Activated naive CD4-positive, alpha-beta T cell treated with anti-CD3 and anti-CD28 coated beads, Interleukin-2, amount 50 U/mL, for 16 hours (primary cell): ENCODE measurements around the gene SEC14L1.

Experiments used
- DNase-seq: peaks from one replicate; pipeline ENCODE4 v3.0.0-alpha.2; 2020

Gene SEC14L1

DNA sequence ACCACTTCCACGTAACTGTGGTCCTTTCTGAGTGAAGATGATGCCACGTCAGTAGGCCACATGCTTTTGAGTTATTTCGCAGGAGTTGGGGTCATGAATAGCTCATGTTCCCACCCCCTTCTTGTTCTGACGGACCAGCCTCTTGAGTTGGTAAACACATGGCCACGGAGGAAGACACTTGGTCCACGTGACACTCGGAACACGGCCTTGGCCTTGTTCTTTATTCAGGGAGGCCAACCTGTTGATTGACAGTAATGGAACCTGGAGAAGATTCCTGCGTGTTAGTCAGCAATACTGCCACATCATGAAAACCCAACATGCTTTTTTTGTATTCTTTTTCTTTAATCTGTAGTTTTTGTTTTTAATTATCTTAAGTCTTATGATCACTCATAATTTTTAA is 56.3 kb downstream of the SEC14L1 start:
- no peak for DNase-seq

DNA sequence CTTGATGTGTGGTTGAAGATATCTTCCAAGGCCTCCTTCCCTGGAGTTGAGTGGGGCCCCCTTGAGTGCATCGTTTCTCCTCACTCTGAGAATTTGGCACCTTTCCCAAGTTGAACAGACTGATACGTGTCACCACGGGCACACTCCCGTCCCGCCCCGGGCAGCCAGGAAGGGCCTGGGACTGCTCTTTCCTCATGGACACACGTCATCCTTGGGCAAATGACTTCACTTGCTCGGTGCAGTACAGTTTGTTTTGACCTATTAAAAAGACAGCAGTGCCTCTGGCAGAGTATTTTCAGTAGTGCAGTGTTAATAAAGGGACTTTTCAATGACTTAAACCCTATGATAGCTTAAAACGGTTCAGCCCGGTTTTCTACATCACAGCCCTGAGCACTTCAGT is 59.9 kb downstream of the SEC14L1 start:
- no peak for DNase-seq

DNA sequence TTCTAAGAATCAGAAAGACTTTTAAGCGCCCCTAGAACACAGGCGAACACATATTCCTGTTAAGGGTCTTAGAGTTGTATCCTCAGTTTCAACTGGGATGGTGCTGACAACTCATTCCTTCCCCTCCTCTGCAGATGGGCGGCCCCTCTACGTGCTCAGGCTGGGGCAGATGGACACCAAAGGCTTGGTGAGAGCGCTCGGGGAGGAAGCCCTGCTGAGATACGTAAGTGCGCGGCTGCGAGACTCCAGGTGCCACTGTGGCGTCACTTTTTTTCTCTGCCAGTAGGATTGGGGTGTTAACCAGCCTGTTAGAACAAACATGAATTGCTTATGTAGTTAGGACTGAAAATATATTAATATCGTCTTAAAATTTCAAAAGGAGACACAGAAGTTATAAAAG is 62.7 kb downstream of the SEC14L1 start:
- no peak for DNase-seq

DNA sequence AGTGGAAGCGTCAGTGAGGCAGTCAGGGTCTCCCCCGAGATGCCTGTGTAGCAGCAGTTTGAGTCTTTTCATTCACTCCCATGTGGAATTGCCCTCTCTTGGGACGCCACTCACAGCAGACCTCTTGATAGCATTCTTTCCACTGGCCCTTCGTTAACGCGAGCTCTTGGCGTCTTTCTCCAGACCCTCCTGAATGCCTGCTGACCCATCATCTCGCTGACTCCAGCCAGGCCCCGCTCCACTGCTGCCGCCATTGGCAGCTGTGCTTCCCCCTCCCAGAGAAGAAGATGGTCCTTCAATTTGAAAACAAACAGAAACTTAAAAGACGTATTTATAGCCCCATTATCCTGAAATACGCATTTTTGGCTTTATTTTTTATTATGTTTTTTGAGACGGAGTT is 63.1 kb downstream of the SEC14L1 start:
- no peak for DNase-seq

DNA sequence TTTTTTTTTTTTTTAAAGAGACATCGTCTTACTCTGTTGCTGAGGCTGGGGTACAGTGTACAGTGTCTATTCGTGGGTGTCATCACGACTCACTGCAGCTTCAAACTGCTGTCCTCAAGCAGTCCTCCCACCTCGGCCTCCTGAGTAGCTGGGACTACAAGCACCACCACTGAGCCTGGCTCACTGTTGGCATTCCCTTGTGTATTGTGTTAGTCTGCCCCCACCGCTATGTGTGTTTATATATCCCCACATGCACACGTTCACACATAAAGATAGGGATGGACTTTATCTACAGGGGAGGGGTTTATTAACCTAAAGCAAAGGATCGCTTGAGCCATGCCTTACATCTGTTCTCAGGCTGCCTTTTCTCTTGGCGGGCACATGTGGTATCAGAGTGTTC is 63.8 kb downstream of the SEC14L1 start:
- DNase-seq, result no peak

DNA sequence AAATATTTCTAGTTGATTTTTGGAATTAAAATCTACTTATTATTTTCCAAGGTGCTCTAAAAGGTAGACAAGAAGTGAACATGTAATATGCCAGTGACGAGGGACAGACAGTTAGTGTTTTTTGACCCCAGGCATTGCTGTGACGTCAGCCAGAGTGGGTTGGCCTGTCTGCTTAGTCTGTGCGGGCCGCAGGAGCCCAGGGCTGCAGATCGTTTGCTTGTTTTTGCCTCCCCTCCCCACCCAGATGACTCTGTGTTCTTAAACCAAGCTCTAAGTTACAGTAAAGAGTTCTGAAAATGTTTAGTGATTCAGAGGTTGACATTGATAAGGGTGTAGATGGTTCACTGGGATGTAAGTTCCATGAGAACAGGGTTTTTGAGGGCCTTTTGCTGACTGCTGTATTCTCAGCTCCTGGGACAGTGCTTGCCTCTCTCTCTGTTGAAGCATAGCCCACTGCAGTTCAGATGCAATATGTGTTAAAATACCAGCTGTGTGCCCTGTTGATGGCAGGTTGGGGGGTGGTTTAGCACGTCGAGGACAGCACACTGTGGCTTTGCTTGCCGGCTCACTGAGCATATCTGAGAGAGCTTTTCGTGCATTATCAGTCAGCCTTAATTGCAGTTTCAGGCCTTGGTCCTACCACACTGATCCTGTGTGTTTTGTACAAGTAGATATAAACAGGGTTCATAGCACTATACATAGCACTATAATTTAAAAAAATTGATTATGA is 64.8 kb downstream of the SEC14L1 start:
- no peak for DNase-seq

DNA sequence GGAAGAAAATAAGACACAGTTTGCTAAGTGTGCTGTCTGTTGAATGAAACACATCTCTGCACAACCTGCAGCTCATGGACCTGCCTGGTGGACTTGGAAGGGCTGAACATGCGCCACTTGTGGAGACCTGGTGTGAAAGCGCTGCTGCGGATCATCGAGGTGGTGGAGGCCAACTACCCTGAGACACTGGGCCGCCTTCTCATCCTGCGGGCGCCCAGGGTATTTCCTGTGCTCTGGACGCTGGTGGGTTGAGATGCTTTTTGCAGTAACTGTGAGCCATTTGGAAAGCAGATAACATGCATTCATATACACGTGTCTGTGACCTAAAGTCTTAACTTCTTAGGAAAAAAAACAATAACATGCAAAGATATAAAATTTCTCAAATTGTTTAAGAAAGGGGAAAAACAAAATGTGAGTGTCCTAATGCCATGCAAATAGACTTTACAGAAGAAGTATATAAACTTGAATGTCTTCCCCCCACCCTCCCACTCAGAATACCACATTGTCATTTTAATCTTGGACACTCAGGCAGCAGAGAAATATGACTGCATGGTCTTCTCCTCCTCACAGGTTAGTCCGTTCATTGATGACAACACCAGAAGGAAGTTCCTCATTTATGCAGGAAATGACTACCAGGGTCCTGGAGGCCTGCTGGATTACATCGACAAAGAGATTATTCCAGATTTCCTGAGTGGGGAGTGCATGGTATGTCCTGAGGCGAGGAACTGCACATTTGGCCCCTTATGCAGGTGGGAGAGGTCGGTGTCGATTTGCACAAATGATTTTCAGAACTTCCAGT is 65.6 kb downstream of the SEC14L1 start:
- DNase-seq, result no peak

DNA sequence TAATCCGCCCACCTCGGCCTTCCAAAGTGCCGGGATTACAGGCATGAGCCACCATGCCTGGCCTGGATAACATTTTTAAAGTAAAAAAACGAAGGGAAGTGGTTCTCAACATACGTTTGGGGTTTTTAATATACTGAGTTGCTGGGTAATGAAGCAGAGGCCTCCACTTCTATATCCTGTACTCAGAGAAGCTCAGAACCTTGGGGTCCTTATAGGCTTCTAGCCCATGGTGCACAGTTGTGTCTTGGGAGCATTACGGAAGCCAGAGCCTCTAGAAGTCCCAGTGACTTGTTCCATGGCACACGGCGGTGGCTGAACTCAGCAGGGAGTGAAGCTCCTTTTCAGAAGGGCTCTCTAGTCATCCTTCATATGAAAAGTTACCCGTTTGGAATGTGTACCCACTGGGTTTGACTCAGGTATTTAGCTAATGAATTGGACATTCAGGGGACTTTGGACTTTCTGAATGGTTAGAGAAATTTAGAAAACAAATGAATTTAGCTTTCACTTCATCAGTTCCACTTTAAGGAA is 67.0 kb downstream of the SEC14L1 start:
- DNase-seq, result no peak

DNA sequence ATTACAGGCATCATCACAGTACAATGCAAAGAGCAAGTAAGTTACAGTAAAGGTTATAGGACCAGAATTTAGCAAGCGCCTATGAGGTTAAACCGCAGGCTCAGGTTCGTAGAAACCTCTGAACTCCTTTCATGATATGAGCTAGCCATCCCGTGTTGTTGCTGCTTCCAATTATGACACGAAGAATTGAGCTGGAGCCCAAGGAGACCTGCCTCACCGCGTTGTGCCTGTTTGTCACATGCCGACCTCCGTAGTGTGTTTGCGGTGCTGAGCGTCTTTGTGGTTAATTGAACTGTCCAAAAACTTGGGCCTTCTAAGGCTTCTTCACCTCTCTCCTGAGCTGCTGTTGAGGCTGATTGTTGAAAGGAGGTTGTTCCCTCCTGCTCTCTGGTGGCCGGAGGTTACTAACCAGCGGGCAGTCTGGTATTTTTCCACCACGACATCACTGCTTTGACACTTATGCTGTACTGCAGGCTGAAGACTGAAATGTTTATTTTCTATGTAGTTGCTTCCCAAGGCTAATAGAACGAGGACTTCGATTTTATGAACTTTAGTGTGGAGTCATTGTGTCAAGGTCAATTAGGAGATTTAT is 67.5 kb downstream of the SEC14L1 start:
- no peak for DNase-seq

DNA sequence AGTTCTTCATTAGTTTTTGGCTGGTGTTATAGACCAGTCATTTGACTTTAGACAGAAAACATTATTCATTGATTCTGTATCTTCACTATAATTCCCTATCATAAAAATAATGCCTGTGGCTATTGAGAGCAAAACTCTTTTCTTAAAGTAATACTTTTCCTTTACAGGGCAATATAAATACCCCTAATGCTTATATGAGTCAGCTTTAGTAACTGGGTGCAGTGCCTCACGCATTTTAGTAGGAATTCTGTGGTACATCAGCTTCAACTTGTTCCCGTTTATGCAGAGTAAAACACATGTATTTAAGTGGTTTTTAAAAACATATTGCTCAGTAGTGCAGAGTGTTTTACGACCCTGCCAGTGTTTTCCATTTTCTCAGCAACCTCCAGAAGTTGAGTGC is 68.1 kb downstream of the SEC14L1 start:
- no peak for DNase-seq

DNA sequence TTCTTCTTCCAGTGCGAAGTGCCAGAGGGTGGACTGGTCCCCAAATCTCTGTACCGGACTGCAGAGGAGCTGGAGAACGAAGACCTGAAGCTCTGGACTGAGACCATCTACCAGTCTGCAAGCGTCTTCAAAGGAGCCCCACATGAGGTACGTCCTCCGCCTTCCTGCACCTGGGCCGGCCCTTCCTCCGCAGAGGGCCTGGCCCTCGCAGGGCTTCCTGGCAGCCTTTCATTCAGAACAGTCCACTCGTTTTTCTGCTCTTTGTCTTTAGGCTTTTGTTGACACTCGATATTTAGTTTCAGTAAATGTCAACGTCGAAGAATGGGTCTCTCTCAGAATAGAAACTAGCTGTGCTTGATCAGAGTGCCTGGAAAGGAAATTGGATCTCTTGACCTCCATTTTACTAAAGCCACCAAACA is 68.6 kb downstream of the SEC14L1 start:
- no peak for DNase-seq

DNA sequence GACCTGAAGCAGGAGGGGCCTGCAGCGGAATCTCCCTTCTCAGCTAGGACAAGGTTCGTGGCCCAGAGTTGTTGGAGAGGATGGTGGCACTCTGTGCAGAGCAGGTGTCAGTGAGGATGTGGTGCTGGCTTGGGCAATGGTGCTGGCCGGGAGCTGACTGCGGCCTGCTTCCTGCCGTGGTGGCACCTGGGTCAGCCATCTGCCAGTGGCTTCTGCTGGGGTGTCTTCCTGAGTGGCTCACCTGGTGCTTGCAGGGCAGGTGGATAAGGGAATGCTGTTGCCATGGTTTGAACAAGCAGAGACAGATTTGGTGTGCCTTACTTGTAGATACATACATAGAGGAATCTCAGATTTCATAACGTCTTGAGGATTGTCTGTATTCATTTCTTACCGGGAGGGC is 69.6 kb downstream of the SEC14L1 start:
- no peak for DNase-seq

DNA sequence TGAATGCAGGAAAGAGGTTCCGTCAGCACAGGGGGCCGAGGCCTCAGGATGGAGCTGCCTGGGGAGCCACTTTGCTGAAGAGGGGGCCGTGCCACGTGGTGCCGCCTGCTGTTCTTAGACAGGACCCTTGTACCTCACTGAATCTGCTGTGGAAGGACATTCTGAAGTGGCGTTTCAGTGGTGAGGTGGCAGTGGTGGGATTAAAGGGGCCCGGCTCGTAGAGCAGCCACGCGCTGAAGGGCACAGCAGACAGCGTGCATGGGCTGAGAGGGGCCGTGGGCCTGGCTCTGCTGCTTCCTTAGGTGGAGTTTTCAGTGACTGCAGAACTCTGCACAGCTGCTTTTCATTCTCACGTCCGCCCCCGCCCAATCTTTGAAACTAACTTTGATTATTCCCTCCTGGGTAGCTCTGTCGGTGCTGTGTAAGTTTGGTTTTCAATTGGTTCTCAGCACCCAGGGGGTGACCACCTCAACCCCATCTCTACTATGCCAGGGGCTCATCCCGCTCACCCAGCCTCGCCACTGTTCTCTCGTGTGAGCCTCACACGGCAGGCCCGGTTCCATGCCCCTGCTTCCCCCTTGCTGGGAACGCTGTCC is 70.3 kb downstream of the SEC14L1 start:
- no peak for DNase-seq

DNA sequence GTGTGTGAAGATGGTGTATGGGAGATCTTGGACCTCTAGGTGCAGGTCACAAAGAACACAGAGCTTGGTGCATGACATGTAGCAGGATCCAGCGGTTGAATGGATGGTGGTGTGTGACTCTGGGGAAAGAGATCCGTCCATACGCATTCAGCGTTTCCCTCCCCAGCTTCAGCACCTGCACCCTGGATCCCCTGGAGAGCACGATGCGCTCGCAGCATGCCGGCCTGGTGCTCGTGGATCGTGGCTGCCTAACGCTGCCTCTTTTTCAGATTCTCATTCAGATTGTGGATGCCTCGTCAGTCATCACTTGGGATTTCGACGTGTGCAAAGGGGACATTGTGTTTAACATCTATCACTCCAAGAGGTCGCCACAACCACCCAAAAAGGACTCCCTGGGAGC is 70.9 kb downstream of the SEC14L1 start:
- DNase-seq, result no peak

DNA sequence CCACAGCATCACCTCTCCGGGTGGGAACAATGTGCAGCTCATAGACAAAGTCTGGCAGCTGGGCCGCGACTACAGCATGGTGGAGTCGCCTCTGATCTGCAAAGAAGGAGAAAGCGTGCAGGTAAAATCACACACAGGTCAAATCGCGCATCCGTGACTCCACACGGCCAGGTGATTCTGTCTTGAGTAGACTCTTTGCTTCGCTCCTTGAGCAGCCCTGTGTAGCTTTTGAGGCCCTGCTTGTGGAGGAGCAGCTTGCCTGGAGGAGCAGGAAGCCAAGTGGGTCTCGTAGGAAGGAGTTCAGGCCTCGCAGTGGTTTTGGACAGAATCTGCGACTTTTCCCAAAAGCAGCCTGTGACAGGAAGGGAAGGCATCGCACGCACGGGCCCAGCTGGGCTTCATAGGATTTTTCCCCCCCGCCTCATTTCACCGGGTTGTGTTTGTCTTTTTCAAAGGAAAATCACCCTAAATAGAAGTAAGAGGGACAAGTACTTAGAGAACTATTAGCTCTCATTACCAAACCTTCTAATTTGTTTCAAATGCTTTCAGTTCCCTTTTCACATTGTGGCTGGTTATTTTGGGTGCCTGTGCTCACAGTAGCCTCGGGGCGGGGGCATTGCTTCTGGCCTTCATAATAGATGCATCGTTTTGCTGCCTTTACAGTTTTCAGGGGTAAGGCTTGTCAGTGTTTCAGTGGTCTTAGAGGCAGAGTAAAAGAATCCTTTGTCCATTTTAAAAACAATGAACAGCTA is 71.5 kb downstream of the SEC14L1 start:
- DNase-seq, result no peak

DNA sequence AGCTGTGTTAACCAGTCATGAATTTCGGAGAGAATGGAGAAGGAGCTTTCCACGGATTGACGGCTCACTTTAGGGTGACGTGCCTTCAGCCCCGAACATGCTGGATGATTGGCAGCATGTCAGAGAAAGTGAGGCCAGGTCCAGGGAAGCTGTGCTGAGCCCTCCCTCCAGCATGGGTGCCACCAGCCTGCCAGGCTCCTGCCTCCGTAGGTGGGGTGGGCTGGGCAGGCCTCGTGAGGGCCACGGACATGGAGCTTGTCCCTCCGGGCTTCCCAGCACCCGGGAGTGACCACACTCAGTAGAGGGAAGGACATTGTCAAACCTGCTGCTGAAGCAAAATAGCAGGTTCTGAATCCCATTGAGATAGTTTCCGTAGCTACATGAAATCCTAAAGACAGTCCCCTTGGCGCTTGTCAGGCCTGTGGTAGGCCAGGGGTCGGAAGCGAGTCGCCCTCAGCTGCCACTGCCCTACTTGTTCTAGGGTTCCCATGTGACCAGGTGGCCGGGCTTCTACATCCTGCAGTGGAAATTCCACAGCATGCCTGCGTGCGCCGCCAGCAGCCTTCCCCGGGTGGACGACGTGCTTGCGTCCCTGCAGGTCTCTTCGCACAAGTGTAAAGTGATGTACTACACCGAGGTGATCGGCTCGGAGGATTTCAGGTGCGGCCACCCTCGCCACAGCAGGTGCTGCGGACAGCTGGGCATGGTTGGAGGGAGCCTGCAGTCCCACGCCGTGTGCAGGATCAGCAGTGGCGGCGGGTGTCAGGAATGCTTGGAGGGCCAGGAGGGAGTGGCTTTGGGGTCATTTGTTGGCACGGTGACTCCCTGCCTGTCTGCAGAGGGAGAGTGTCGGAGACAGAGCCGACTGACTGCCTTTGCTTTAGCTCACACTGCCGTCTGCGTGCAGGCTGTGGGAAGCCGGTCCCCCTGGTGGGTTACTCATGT is 72.3 kb downstream of the SEC14L1 start:
- no peak for DNase-seq

DNA sequence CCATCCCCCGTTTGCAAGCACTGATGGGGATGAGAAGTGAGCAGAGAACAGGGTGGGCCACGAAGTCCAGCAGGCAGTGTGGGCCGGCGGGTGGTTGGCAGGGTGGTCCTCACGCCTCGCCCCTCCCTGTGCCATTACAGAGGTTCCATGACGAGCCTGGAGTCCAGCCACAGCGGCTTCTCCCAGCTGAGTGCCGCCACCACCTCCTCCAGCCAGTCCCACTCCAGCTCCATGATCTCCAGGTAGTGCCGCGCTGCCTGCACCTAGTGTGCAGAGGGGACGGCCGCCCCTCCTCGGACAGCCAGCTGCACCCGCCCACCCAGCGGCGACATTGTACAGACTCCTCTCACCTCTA is 73.0 kb downstream of the SEC14L1 start:
- DNase-seq, result no peak

DNA sequence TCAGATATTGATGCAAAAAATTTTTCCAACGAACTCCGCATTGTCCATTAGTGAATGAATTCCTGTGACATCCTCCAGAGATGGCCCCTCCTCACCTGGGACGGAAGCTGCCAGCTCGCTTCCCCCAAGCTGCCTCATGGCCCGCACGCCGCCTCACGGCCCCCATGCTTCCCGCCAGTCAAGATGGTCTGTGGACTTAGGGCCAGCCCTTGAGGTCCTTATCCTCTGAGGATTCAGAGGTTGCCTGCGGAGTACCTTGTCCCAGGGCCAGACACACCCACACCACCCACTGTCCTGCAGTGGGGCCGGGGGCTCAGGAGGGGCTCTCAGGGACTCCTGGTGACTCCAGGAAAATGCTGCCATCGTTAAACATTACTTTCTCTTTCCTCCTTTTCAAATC is 73.6 kb downstream of the SEC14L1 start:
- no peak for DNase-seq

DNA sequence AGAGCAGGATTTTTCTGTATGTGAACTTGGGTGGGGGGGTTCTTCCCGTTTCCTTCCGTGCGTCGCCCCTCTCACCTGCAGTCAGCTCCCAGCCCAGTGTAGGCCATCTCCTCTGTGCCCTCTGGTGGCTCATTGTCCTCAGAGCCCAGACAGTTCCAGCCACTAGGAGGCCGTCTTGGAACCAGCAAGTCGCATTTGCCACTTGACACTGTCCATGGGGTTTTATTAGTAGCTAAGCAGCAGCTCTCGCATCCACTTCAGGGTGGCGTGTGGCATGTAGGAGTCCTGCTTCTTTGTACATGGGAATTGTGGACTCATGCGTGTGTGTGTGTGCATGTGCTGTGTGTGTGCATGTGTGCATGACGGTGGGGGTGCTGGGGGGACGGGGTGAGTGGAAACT is 74.0 kb downstream of the SEC14L1 start:
- DNase-seq, result no peak

DNA sequence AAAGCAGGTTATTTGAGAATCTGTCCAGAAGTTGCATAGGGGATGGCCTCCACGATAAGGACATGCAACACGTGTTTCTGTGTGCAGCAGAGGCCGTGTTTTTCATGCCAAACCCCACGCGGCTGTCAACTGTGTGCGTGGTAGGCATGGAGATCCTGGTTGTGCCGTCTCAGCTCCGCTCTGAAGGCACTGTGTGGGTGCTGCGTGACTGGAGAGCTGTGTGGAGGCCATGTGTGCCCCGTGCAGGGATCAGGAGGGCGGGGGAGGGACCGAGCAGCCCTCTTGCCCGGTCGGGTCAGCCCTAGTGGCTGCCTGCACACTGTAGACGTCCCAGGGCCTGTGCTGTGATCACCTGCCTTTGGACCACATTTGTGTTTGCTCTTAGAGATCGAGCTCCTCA is 74.5 kb downstream of the SEC14L1 start:
- DNase-seq, result no peak

DNA sequence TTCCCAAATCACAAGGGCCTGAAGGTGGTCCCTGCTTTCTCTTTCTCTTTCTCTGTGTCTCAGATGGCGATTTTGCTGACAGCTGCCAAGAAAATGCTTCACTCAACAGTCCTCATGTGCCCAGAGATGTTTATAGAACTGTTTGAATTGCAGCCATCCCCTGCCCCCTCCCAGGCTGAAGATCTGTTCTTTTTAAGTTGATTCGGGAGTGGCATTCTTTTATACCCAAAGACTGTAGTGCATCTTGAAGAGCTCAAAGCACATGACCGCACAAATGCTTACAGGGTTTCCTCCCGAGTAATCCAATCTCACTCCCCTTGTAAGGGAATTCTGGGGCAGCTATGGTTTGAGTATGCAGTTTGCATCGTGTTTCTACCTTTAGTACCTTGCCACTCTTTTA is 75.7 kb downstream of the SEC14L1 start:
- DNase-seq, result no peak

DNA sequence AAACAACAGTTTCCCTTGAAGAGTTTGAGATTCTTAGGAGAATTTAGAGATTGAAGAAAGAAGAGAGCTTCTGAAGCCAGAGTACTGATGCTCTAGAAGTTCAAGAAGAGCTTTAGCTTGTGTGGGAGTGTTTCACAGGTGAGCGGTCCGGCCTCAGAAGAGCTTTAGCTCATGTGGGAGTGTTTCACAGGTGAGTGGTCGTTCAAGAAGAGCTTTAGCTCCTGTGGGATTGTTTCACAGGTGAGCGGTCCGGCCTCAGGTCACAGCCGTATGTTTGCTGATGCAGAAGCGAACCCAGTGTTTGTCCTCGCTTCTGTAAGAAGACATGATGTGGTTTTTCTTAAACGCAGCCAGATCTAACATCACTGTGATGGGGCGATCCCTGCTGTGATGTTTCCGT is 76.4 kb downstream of the SEC14L1 start:
- DNase-seq, result no peak
